Transverse colon (tissue), 3 donors: ENCODE measurements around the gene VPS13D.

Experiments
- EP300 ChIP-seq: sonication (generic); formaldehyde crosslinking; IDR thresholded peaks from one replicate; pipeline ENCODE4 v1.6.1; 2017; ENCODE audit warnings: antibody characterized with exemption, low read depth
- POLR2A ChIP-seq: fragments of 450-650 bp; IDR thresholded peaks from one replicate; pipeline ENCODE4 v1.6.1; 2016; ENCODE audit warnings: antibody characterized with exemption, mild to moderate bottlenecking, moderate library complexity
- TF ChIP-seq, protein P1 (sequence below), 5 experiments: fragments of 200-600 bp in 3 of 5; fragments of 450-650 bp in 2 of 5; sonication (generic) in 3 of 5; IDR thresholded peaks; 1 replicate in 2 of 5; 2 replicates in 3 of 5; pipeline ENCODE4 v1.5.1; 2016 to 2017; ENCODE audit warnings: antibody characterized with exemption in 5 of 5, inconsistent platforms in 3 of 5, mild to moderate bottlenecking in 2 of 5, moderate library complexity in 1 of 5

DNA sequence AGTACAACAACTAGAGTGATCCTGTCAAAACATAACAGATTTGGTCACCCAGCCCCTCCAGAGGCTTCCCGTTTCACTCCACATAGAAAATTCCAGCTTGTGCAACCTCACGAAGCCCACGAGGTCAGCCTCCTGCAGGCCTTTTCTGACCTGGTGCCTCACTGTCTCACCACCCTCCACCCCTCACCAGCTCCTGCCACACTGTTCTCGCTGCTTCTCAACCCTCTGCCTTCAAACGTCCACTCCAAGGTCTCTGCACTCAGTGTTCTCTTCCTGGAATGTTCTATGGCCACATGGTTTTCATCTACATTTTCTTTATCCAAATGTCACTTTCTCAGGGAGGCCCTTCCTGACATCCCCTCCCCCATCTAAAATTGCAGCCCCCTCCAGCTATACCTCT is 209.2 kb downstream of the VPS13D start:
- TF ChIP-seq EP300 (no peak), POLR2A (no peak)
- TF ChIP-seq, protein P1, sequence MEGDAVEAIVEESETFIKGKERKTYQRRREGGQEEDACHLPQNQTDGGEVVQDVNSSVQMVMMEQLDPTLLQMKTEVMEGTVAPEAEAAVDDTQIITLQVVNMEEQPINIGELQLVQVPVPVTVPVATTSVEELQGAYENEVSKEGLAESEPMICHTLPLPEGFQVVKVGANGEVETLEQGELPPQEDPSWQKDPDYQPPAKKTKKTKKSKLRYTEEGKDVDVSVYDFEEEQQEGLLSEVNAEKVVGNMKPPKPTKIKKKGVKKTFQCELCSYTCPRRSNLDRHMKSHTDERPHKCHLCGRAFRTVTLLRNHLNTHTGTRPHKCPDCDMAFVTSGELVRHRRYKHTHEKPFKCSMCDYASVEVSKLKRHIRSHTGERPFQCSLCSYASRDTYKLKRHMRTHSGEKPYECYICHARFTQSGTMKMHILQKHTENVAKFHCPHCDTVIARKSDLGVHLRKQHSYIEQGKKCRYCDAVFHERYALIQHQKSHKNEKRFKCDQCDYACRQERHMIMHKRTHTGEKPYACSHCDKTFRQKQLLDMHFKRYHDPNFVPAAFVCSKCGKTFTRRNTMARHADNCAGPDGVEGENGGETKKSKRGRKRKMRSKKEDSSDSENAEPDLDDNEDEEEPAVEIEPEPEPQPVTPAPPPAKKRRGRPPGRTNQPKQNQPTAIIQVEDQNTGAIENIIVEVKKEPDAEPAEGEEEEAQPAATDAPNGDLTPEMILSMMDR (IDR thresholded peaks at IDR 0.05) = no peak
